ENCODE results near the gene ITPR1. TPM values are rescaled to one million over a fixed set of nuclear protein-coding genes. Genes with fewer than 3 reads are reported as not detected.

ITPR1 gene
- total RNA-seq, 1 donor from 2014 or later, result 6.7 TPM

- Mint-ChIP-seq H3K36me3 (ENCODE audit: low read depth, unreplicated experiment) (peaks cover 11% of the 10 kb centered on the region), H3K4me3 (ENCODE audit: unreplicated experiment) (peak overlapping the region; percentile 66), H3K4me1 (ENCODE audit: low read depth, unreplicated experiment) (peaks cover 65% of the 10 kb centered on the region), H3K9me3 (ENCODE audit: unreplicated experiment) (no peaks in the 10 kb centered on the region), H3K27me3 (ENCODE audit: low read depth, unreplicated experiment) (no peaks in the 10 kb centered on the region), H3K27ac (ENCODE audit: unreplicated experiment) (peak overlapping the region; percentile 96)
- Histone ChIP-seq H2AFZ (ENCODE audit: low read depth, low read length) (no peak overlapping the region), H3K4me1 (ENCODE audit: insufficient read depth, low read length) (peaks cover 36% of the 10 kb centered on the region), H3K4me3 (ENCODE audit: insufficient read depth, low read depth, low read length) (no peak overlapping the region), H3K9me3 (ENCODE audit: insufficient read depth, low read depth, low read length) (no peaks in the 10 kb centered on the region), H3K9ac (ENCODE audit: low read length) (peak overlapping the region; percentile 47), H3K36me3 (ENCODE audit: insufficient read depth, low read length) (no peaks in the 10 kb centered on the region), H4K20me1 (ENCODE audit: insufficient read depth, low read length) (no peaks in the 10 kb centered on the region), H3K27me3 (ENCODE audit: insufficient read depth, low read length) (no peaks in the 10 kb centered on the region), H3K27ac (ENCODE audit: low read depth, low read length) (peak overlapping the region; percentile 55), H3K79me2 (ENCODE audit: insufficient read depth, low read length) (no peaks in the 10 kb centered on the region), H3K4me2 (ENCODE audit: low read length) (peak overlapping the region; percentile 69)
- no peak for TF ChIP-seq EZH2 (IDR thresholded peaks at IDR 0.05; ENCODE audit: insufficient read depth, low read length)
- no peak for TF ChIP-seq CTCF (IDR thresholded peaks at IDR 0.05; ENCODE audit: insufficient read depth, low read depth, low read length)
- FAIRE-seq (no peak), DNase-seq (ENCODE audit: low read depth) (peak; percentile 92)
Measured at GRCh38 chr3:4824926-4825325, 331.8 kb downstream of the ITPR1 start.

GRCh38 chr3:4825436-4826236 lies 332.5 kb downstream of the ITPR1 start:
- H3K4me2 ChIP-seq (ENCODE audit: low read length), result peak overlapping the region; percentile 69
- no peak overlapping the region for H2AFZ ChIP-seq (ENCODE audit: low read depth, low read length)
- H3K27ac Mint-ChIP-seq (ENCODE audit: unreplicated experiment), result peak overlapping the region; percentile 96
- FAIRE-seq (no peak), DNase-seq (ENCODE audit: low read depth) (no peak)
- no peaks in the 10 kb centered on the region for H3K36me3 ChIP-seq (ENCODE audit: insufficient read depth, low read length)
- H3K27ac ChIP-seq (ENCODE audit: low read depth, low read length), result peak overlapping the region; percentile 55
- no peaks in the 10 kb centered on the region for H3K27me3 Mint-ChIP-seq (ENCODE audit: low read depth, unreplicated experiment)
- H3K4me3 Mint-ChIP-seq (ENCODE audit: unreplicated experiment), result peak overlapping the region; percentile 40
- no peaks in the 10 kb centered on the region for H3K79me2 ChIP-seq (ENCODE audit: insufficient read depth, low read length)
- no peaks in the 10 kb centered on the region for H4K20me1 ChIP-seq (ENCODE audit: insufficient read depth, low read length)
- H3K9me3 ChIP-seq (ENCODE audit: insufficient read depth, low read depth, low read length), result no peaks in the 10 kb centered on the region
- peaks cover 68% of the 10 kb centered on the region for H3K4me1 Mint-ChIP-seq (ENCODE audit: low read depth, unreplicated experiment)
- no peaks in the 10 kb centered on the region for H3K9me3 Mint-ChIP-seq (ENCODE audit: unreplicated experiment)
- no peaks in the 10 kb centered on the region for H3K27me3 ChIP-seq (ENCODE audit: insufficient read depth, low read length)
- H3K4me3 ChIP-seq (ENCODE audit: insufficient read depth, low read depth, low read length), result no peak overlapping the region
- TF ChIP-seq CTCF (IDR thresholded peaks at IDR 0.05; ENCODE audit: insufficient read depth, low read depth, low read length), result no peak
- no peak for TF ChIP-seq EZH2 (IDR thresholded peaks at IDR 0.05; ENCODE audit: insufficient read depth, low read length)
- H3K36me3 Mint-ChIP-seq (ENCODE audit: low read depth, unreplicated experiment), result peaks cover 11% of the 10 kb centered on the region
- peak overlapping the region; percentile 47 for H3K9ac ChIP-seq (ENCODE audit: low read length)
- peaks cover 40% of the 10 kb centered on the region for H3K4me1 ChIP-seq (ENCODE audit: insufficient read depth, low read length)
